NK-92 treated with Interleukin-12 subunit alpha and Interleukin-12 subunit beta, amount 100 ng/mL, for 24 hours (cell line): ENCODE results near the gene NCBP1.

Experiments
- DNase-seq: peaks from one replicate; lab custom pipeline; 2025; lab: John Stamatoyannopoulos, UW

NCBP1 gene

DNA sequence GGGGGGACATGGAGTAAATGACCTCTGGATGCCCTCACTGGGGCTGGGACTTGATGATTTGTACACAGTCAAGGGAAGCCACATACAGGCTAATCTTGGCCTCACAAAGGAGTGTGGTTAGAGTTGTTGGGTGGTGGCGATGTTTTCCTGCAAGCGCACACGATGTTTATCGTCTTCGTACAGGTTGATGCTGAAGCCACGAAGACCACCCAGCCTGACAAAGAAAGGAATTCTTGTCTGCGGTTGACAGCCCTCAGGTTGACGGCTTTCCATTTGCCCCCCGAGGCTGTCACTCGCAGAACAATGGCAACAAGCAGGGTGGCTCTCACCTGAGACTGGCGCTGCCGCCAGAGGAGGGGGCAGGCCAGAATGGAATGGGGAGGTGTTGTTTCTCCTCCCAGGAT lies 77.6 kb downstream of the NCBP1 start:
- DNase-seq: no peak

DNA sequence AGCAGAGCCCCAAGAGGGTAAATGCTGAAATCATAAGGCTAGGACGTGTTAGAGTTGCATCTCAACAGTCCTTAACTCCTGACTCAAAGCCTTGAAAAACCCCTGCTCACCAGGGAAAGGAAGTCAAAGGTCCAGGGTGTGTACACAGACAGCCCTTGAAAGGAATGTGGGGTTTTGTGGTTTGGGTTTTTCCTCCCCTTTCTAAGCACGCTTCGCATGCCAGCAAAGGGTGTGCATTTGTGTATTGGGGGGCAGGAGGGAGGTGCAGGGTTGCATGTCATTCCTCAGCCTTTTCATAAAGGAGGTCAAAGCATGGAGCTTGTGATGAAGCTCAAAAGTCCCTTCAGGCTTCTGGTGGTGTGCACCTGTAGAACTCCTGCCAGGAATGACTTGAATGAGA lies 80.8 kb downstream of the NCBP1 start:
- no peak for DNase-seq

DNA sequence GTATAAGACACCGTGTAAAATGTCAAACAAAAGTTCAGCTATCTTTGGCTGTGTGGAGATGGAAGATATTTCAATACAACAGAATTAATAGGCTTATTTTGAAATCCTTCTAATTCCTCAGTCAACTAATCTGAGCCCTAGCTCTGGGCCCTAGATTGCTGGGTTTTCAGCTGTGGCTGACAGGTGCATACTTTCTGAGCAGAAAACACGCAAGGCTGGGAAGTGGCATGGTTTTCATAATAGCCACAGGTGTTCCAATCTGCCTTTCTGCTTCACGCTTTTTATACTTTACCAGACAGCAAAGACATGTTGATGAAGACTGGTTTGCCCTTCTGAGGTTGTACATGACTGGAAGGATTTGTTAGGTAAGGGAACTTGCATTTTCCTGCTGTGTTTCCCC lies 84.2 kb downstream of the NCBP1 start:
- no peak for DNase-seq

DNA sequence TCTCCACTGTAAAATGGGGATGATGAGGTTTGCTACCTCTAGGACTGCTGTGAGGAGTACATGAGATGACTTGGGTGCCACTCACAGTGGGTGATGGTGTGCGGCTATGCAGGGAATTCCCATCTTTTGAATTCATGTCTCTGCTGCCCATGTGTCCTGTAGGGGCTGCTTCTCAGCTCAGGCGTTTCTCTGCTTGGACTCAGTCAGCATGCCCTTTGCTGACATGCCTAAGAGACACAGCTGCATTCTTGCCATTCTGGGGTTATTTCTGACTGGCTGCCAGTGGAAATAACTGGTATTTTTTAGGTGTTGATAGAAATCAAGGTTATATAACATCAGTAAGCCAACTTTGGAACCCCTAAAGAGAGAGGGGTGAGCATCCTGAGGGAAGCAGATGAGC lies 87.8 kb downstream of the NCBP1 start:
- no peak for DNase-seq

DNA sequence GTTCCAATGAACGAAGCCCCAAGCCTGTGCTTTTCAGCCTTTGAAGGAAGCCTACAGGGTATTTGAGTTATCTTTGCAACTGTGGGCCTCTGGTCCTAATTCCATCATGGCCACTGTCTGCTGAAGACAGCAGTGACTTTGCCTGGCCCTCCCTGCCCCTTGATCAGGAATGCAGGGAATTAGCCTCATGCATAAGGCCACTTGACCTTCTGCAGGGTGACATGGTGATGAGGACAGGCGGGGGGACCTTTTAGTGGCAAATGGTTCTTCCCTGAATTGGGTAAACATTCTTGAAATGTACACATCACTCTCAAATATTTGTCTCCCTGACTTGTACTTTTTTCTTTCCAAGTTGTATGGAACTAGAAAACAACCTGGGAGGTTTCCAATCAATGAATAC lies 88.7 kb downstream of the NCBP1 start:
- no peak for DNase-seq
